EH (cell line): Measurements from ENCODE around the gene CSTB.

Experiments
- DNase-seq: peaks from one replicate; pipeline ENCODE4 v3.0.0-alpha.2; 2015; ENCODE audit warnings: low read depth

Gene CSTB

GRCh38 chr21:43767498-43767983 is 8.6 kb downstream of the CSTB start:
- DNase-seq, result no peak

GRCh38 chr21:43766734-43767497 is 9.2 kb downstream of the CSTB start:
- DNase-seq, result no peak

- DNase-seq, result peak; percentile 56
Measured at GRCh38 chr21:43764576-43765495, 11.3 kb downstream of the CSTB start.

GRCh38 chr21:43763901-43764523 is 12.1 kb downstream of the CSTB start:
- DNase-seq, result no peak

GRCh38 chr21:43762303-43763128 is 13.6 kb downstream of the CSTB start:
- no peak for DNase-seq

GRCh38 chr21:43761886-43762285 is 14.2 kb downstream of the CSTB start:
- DNase-seq, result no peak

GRCh38 chr21:43760391-43760958 is 15.6 kb downstream of the CSTB start:
- no peak for DNase-seq

- no peak for DNase-seq
Measured at GRCh38 chr21:43759651-43760050, 16.5 kb downstream of the CSTB start.

GRCh38 chr21:43758811-43759210 is 17.3 kb downstream of the CSTB start:
- no peak for DNase-seq

- DNase-seq, result peak; percentile 61
Measured at GRCh38 chr21:43758111-43758641, 17.9 kb downstream of the CSTB start.

- DNase-seq, result no peak
Measured at GRCh38 chr21:43757601-43758000, 18.5 kb downstream of the CSTB start.

GRCh38 chr21:43755820-43756594 is 20.1 kb downstream of the CSTB start:
- DNase-seq, result no peak

- no peak for DNase-seq
Measured at GRCh38 chr21:43754948-43755781, 20.9 kb downstream of the CSTB start.

GRCh38 chr21:43753439-43753799 is 22.7 kb downstream of the CSTB start:
- DNase-seq, result no peak

- no peak for DNase-seq
Measured at GRCh38 chr21:43752758-43753438, 23.2 kb downstream of the CSTB start.

GRCh38 chr21:43751955-43752591 is 24.0 kb downstream of the CSTB start:
- no peak for DNase-seq

- no peak for DNase-seq
Measured at GRCh38 chr21:43750339-43751033, 25.6 kb downstream of the CSTB start.
